ENCODE data around the gene RPS5. TPM values are rescaled to one million over a fixed set of nuclear protein-coding genes. Genes with fewer than 3 reads are reported as not detected.
"Not testable (repeated sequence)": the region's sequence is repeated elsewhere in the genome, so short reads cannot be mapped to it uniquely, and the experiment has no call there.

Gene RPS5
- total RNA-seq, 1 experiment from 2014 or later = 1,079 TPM

- no TSS peak for BruUV-seq (replicated peaks)
- H3K4me3 Mint-ChIP-seq (ENCODE audit: low read depth, unreplicated experiment) = no peak overlapping the region
- no peaks in the 10 kb centered on the region for H3K4me1 Mint-ChIP-seq (ENCODE audit: low read depth, unreplicated experiment)
- no peak for TF ChIP-seq CTCF (IDR thresholded peaks at IDR 0.05; ENCODE audit: unreplicated experiment)
- no peaks in the 10 kb centered on the region for H3K27me3 Mint-ChIP-seq (ENCODE audit: unreplicated experiment)
- H3K36me3 Mint-ChIP-seq (ENCODE audit: insufficient read depth, unreplicated experiment) = peaks cover 7% of the 10 kb centered on the region
- intact Hi-C loops (cut with micrococcal nuclease; ENCODE audit: unreplicated experiment) = no loop called here
- H3K9me3 Mint-ChIP-seq (ENCODE audit: low read depth, unreplicated experiment) = peaks cover 16% of the 10 kb centered on the region
- CTCF ChIA-PET = no interaction called here
- no peak overlapping the region for H3K27ac Mint-ChIP-seq (ENCODE audit: unreplicated experiment)
- DNase-seq = no peak
Measured at GRCh38 chr19:58440556-58440955, 53.5 kb downstream of the RPS5 start.

GRCh38 chr19:58442986-58443385 lies 55.9 kb downstream of the RPS5 start:
- not testable (repeated sequence) for BruUV-seq (replicated peaks)

More at GRCh38 chr19:58442986-58443385, 55.9 kb downstream of the RPS5 start:
- intact Hi-C loops (cut with micrococcal nuclease; ENCODE audit: unreplicated experiment); H3K4me1 Mint-ChIP-seq (ENCODE audit: low read depth, unreplicated experiment); CTCF ChIA-PET; H3K27ac Mint-ChIP-seq (ENCODE audit: unreplicated experiment); DNase-seq; H3K36me3 Mint-ChIP-seq (ENCODE audit: insufficient read depth, unreplicated experiment); H3K27me3 Mint-ChIP-seq (ENCODE audit: unreplicated experiment); H3K4me3 Mint-ChIP-seq (ENCODE audit: low read depth, unreplicated experiment): not testable (repeated sequence)
- H3K9me3 Mint-ChIP-seq (ENCODE audit: low read depth, unreplicated experiment) = peaks cover 16% of the 10 kb centered on the region

Small RNA genes within 50 kb of the gene (microRNA-seq; reads per million reads assigned to microRNA genes)
- 1.4 reads per million for gene MIR4754

Other genes with a start within 250 kb of the RPS5 start
- gene ZNF329, start 236.5 kb upstream of the RPS5 start, total RNA-seq (2022) = 9.5 and 11.2 TPM in 2 replicates
- 43.2 and 44.6 TPM in 2 replicates for gene ZNF274, start 204.2 kb upstream of the RPS5 start, total RNA-seq (2022)
- gene ZNF544, start 158.4 kb upstream of the RPS5 start, total RNA-seq (2022) = 65.3 and 68.5 TPM in 2 replicates
- 12.1 and 12.8 TPM in 2 replicates for gene ZNF8, start 108.3 kb upstream of the RPS5 start, total RNA-seq (2022)
- 68.4 and 70.8 TPM in 2 replicates for gene ERVK3-1, start 81.9 kb upstream of the RPS5 start, total RNA-seq (2022)
- gene ZSCAN22, start 60.3 kb upstream of the RPS5 start, total RNA-seq (2022) = 4.6 TPM in 2 replicates
- gene A1BG, start 33.8 kb upstream of the RPS5 start, total RNA-seq (2022) = not detected in 2 replicates
- gene ZNF497, start 24.5 kb upstream of the RPS5 start, total RNA-seq (2022) = 2.4 and 3.1 TPM in 2 replicates
- 0.47 and 0.81 TPM in 2 replicates for gene ZNF837, start 6.2 kb upstream of the RPS5 start, total RNA-seq (2022)
- gene RNF225, start 8.4 kb downstream of the RPS5 start, total RNA-seq (2022) = 0.51 and 0.61 TPM in 2 replicates
- gene ZNF584, start 21.4 kb downstream of the RPS5 start, total RNA-seq (2022) = 21.8 and 23.4 TPM in 2 replicates
- gene ZNF132, start 52.9 kb downstream of the RPS5 start, total RNA-seq (2022) = not detected in 2 replicates
- 12.0 and 13.7 TPM in 2 replicates for gene ZNF324B, start 64.4 kb downstream of the RPS5 start, total RNA-seq (2022)
- 16.9 and 18.2 TPM in 2 replicates for gene ZNF324, start 79.8 kb downstream of the RPS5 start, total RNA-seq (2022)
- gene ZNF446, start 89.1 kb downstream of the RPS5 start, total RNA-seq (2022) = 12.7 and 13.9 TPM in 2 replicates
- 3.7 and 5.8 TPM in 2 replicates for gene SLC27A5, start 124.7 kb downstream of the RPS5 start, total RNA-seq (2022)
- 17.7 and 19.6 TPM in 2 replicates for gene ZBTB45, start 132.5 kb downstream of the RPS5 start, total RNA-seq (2022)
- gene TRIM28, start 156.8 kb downstream of the RPS5 start, total RNA-seq (2022) = 558 and 582 TPM in 2 replicates
- 168 TPM in 2 replicates for gene CHMP2A, start 167.8 kb downstream of the RPS5 start, total RNA-seq (2022)
- gene UBE2M, start 171.3 kb downstream of the RPS5 start, total RNA-seq (2022) = 123 and 131 TPM in 2 replicates
- gene MZF1, start 186.1 kb downstream of the RPS5 start, total RNA-seq (2022) = 31.8 and 33.5 TPM in 2 replicates

All from Calu3 (cell line).